Neural progenitor cell (in vitro differentiated cells): ENCODE data around the gene MAP3K13.
"Not testable (repeated sequence)": the region's sequence is repeated elsewhere in the genome, so short reads cannot be mapped to it uniquely, and the experiment has no call there.

Experiments
- EZH2 ChIP-seq: fragments of 200-600 bp; sonication (generic); IDR thresholded peaks from 2 replicates; pipeline ENCODE4 v1.6.1; 2017; ENCODE audit warnings: antibody characterized with exemption, mild to moderate bottlenecking, moderate library complexity
- EZH2phosphoT487 ChIP-seq: fragments of 200-600 bp; sonication (generic); IDR thresholded peaks from 2 replicates; pipeline ENCODE4 v1.6.1; 2017; ENCODE audit warnings: antibody characterized with exemption
- TF ChIP-seq, protein P1 (sequence below): fragments of 200-600 bp; sonication (generic); IDR thresholded peaks from 2 replicates; pipeline ENCODE4 v1.5.1; 2017; ENCODE audit warnings: antibody characterized with exemption, mild to moderate bottlenecking

DNA sequence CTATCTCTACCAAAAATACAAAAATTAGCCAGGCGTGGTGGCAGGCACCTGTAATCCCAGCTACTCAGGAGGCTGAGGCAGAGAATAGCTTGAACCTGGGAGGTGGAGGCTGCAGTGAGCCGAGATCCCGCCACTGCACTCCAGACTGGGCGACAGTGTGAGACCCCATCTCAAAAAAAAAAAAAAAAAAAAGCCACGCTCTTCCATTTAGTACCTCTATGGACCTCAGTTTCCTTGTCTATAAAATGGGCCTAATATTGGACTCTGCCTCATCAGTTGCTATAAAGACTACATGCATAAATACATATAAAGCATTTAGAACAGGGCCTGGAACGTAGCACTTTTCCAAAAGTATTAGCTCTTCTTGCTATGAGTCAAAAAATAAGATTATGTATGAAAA lies 112.0 kb downstream of the MAP3K13 start:
- TF ChIP-seq, protein P1, sequence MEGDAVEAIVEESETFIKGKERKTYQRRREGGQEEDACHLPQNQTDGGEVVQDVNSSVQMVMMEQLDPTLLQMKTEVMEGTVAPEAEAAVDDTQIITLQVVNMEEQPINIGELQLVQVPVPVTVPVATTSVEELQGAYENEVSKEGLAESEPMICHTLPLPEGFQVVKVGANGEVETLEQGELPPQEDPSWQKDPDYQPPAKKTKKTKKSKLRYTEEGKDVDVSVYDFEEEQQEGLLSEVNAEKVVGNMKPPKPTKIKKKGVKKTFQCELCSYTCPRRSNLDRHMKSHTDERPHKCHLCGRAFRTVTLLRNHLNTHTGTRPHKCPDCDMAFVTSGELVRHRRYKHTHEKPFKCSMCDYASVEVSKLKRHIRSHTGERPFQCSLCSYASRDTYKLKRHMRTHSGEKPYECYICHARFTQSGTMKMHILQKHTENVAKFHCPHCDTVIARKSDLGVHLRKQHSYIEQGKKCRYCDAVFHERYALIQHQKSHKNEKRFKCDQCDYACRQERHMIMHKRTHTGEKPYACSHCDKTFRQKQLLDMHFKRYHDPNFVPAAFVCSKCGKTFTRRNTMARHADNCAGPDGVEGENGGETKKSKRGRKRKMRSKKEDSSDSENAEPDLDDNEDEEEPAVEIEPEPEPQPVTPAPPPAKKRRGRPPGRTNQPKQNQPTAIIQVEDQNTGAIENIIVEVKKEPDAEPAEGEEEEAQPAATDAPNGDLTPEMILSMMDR = not testable (repeated sequence)
- TF ChIP-seq EZH2phosphoT487, EZH2: not testable (repeated sequence)
